ENCODE results near the gene SERPINF2.
A peak's percentile ranks its signal among the peaks of the same experiment; 100 is the strongest.

The SERPINF2 gene

DNA sequence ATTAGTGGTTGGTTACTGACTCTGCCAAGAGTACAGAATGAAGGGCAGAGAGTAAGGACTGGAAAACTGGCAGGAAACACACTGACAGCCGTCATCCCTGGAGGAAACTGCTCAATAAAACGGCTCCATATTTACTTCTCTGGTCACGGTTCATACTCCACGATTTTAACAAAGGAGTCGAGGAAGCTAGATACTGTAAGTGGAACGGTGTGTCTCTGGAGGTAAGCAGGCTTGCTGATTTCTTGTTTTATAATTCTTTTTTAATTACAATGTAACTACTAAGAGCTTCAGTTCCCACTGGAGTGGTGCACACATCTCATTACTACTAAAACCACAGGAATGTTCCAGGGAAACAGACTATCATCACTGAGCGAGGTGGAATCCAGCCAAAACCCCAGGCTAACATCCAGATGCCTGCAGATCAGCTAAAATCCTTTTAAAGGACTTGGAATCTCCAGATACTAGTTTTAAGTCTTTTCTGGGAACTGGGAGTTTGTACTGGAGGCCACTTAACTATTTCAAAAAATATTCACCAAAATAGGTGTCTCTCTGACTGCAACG lies 37.0 kb downstream of the SERPINF2 start:
- Histone ChIP-seq H2AK5ac (ENCODE audit: low read length) (no peak overlapping the region), H2BK5ac (ENCODE audit: low read length) (no peak overlapping the region), H3K27ac (ENCODE audit: low read depth, low read length) (no peak overlapping the region)

DNA sequence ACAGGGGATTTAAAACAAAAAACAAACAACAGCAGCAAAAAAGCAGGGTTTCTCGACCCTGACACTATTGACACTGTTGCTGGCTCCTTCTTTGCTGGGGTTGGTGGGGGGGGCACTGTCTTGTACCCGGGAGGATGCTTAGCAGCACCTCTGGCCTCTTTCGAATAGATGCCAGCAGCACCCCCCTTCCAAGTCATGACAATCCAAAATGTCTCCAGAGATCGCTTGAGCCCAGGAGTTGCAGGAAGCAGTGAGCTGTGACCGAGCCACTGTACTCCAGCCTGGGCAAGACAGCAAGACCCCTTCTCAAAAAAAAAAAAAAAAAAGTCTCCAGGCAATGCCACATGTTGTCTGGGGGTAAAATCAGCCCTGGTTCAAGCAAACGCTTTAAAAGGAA lies 39.5 kb downstream of the SERPINF2 start:
- no peaks in the 10 kb centered on the region for H3K79me2 ChIP-seq (ENCODE audit: control insufficient read depth, insufficient read depth, low read length)
- H3K4me1 ChIP-seq (ENCODE audit: control insufficient read depth, low read depth, low read length): no peaks in the 10 kb centered on the region
- H3K56ac ChIP-seq (ENCODE audit: low read length): no peak overlapping the region
- no peak overlapping the region for H3K18ac ChIP-seq (ENCODE audit: low read length)
- H3K23ac ChIP-seq (ENCODE audit: low read length): no peak overlapping the region
- H3K36me3 ChIP-seq (ENCODE audit: control insufficient read depth, insufficient read depth, low read length): peaks cover 10% of the 10 kb centered on the region
- WGBS (ENCODE audit: extremely low coverage, insufficient coverage, low lambda C conversion rate): no CpG with 5 or more reads among the region's 6 CpGs
- H3K79me1 ChIP-seq (ENCODE audit: low read length): no peaks in the 10 kb centered on the region
- no peak overlapping the region for H3K4me3 ChIP-seq (ENCODE audit: low read length)
- no peak overlapping the region for H3K27ac ChIP-seq (ENCODE audit: low read depth, low read length)
- H3K9ac ChIP-seq (ENCODE audit: low read length): no peak overlapping the region
- no peak overlapping the region for H2BK120ac ChIP-seq (ENCODE audit: low read depth, low read length)
- H2BK5ac ChIP-seq (ENCODE audit: low read length): no peak overlapping the region
- DNase-seq: no peak
- H4K8ac ChIP-seq (ENCODE audit: low read depth, low read length): no peak overlapping the region
- no peak overlapping the region for H3K4me2 ChIP-seq (ENCODE audit: low read length)
- no peak overlapping the region for H2BK15ac ChIP-seq (replicated peaks; ENCODE audit: low read depth)
- H2AK5ac ChIP-seq (ENCODE audit: low read length): no peak overlapping the region
- no peak overlapping the region for H4K5ac ChIP-seq (ENCODE audit: low read length)
- no peaks in the 10 kb centered on the region for H3K27me3 ChIP-seq (ENCODE audit: insufficient read depth, low read length, poor library complexity)
- H3K4ac ChIP-seq (ENCODE audit: low read depth, low read length): no peak overlapping the region

More for the DNA sequence above, 37.0 kb downstream of the SERPINF2 start:
- H4K5ac ChIP-seq (ENCODE audit: low read length): no peak overlapping the region
- H3K4me1 ChIP-seq (ENCODE audit: control insufficient read depth, low read depth, low read length): no peaks in the 10 kb centered on the region
- no peak overlapping the region for H3K18ac ChIP-seq (ENCODE audit: low read length)
- no peak overlapping the region for H3K4me3 ChIP-seq (ENCODE audit: low read length)
- no peaks in the 10 kb centered on the region for H3K79me2 ChIP-seq (ENCODE audit: control insufficient read depth, insufficient read depth, low read length)
- H4K8ac ChIP-seq (ENCODE audit: low read depth, low read length): no peak overlapping the region
- no CpG with 5 or more reads among the region's 8 CpGs for WGBS (ENCODE audit: extremely low coverage, insufficient coverage, low lambda C conversion rate)
- H3K79me1 ChIP-seq (ENCODE audit: low read length): no peaks in the 10 kb centered on the region
- H2BK120ac ChIP-seq (ENCODE audit: low read depth, low read length): no peak overlapping the region
- no peak overlapping the region for H3K9ac ChIP-seq (ENCODE audit: low read length)
- peaks cover 8% of the 10 kb centered on the region for H3K36me3 ChIP-seq (ENCODE audit: control insufficient read depth, insufficient read depth, low read length)
- H3K4me2 ChIP-seq (ENCODE audit: low read length): no peak overlapping the region
- no peak for DNase-seq
- no peak overlapping the region for H2BK15ac ChIP-seq (replicated peaks; ENCODE audit: low read depth)
- no peak overlapping the region for H3K56ac ChIP-seq (ENCODE audit: low read length)
- H3K27me3 ChIP-seq (ENCODE audit: insufficient read depth, low read length, poor library complexity): no peaks in the 10 kb centered on the region
- H3K23ac ChIP-seq (ENCODE audit: low read length): no peak overlapping the region
- H3K4ac ChIP-seq (ENCODE audit: low read depth, low read length): no peak overlapping the region

DNA sequence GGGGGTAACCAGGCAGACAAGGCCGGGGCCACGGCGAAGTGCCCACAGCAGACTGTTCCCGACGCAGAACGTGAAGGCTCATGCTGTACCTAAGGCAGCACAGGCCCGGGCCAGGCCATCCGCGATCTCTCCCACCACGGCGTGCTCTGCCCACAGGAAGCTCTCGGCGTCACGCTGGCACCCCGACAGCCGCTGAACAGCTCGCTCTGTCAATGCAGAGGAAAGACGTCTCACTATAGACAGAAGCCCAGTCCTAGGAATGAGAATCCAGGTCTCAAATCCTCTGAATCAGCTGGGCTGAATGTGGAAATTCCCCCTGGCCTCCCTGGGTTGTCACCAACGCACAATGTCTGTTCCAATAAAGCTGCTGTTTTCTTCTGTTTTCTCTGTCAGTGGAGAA lies 40.6 kb downstream of the SERPINF2 start:
- H3K56ac ChIP-seq (ENCODE audit: low read length): no peak overlapping the region
- no peaks in the 10 kb centered on the region for H3K4me1 ChIP-seq (ENCODE audit: control insufficient read depth, low read depth, low read length)
- H4K5ac ChIP-seq (ENCODE audit: low read length): no peak overlapping the region
- no peak overlapping the region for H3K4ac ChIP-seq (ENCODE audit: low read depth, low read length)
- H2BK5ac ChIP-seq (ENCODE audit: low read length): no peak overlapping the region
- no CpG with 5 or more reads among the region's 19 CpGs for WGBS (ENCODE audit: extremely low coverage, insufficient coverage, low lambda C conversion rate)
- no peak overlapping the region for H2BK120ac ChIP-seq (ENCODE audit: low read depth, low read length)
- peaks cover 13% of the 10 kb centered on the region for H3K36me3 ChIP-seq (ENCODE audit: control insufficient read depth, insufficient read depth, low read length)
- no peak overlapping the region for H4K8ac ChIP-seq (ENCODE audit: low read depth, low read length)
- H3K27ac ChIP-seq (ENCODE audit: low read depth, low read length): no peak overlapping the region
- no peak overlapping the region for H3K23ac ChIP-seq (ENCODE audit: low read length)
- DNase-seq: no peak
- H3K9ac ChIP-seq (ENCODE audit: low read length): no peak overlapping the region
- no peaks in the 10 kb centered on the region for H3K27me3 ChIP-seq (ENCODE audit: insufficient read depth, low read length, poor library complexity)
- H2BK15ac ChIP-seq (replicated peaks; ENCODE audit: low read depth): no peak overlapping the region
- no peak overlapping the region for H3K18ac ChIP-seq (ENCODE audit: low read length)
- H3K4me3 ChIP-seq (ENCODE audit: low read length): no peak overlapping the region
- no peak overlapping the region for H2AK5ac ChIP-seq (ENCODE audit: low read length)
- no peak overlapping the region for H3K4me2 ChIP-seq (ENCODE audit: low read length)
- H3K79me1 ChIP-seq (ENCODE audit: low read length): no peaks in the 10 kb centered on the region
- no peaks in the 10 kb centered on the region for H3K79me2 ChIP-seq (ENCODE audit: control insufficient read depth, insufficient read depth, low read length)

DNA sequence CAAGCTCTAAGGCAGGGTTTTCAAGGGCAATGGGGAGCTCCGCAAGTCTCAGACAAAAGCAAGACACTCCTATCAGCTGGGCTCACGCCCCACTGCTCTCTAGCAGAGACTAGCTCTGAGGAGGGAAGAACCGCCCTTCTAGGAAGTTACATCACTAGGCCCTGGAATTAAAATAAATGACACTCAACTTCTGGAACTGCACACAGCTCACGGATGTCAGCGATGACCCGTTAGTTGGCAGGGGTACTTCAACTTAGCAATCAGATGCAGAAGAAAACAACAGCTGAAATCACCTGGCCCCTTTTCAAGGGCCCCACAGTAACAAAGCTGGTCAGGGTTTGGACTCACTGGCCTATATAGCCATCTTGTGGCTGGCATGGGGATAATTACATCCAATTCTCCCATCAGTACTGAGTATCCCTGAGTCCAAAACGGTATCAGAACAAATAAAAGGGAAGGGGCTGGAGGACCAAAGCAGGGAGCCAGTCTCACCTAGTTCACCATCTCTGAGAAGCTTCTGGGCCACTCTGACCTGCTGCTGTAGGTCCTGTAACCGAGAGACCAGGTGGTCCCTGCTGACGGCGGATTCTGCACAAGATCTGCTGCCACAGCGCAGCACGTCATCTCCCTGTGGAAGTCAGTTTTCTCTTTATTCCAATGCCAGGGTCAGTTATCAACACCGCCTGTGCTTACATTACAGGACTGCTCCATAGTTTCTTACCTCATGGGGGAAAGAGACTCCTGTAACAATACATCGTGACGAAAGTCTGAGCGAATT lies 41.4 kb downstream of the SERPINF2 start:
- peak; percentile 71 for DNase-seq
- Histone ChIP-seq H2BK120ac (ENCODE audit: low read depth, low read length) (no peak overlapping the region), H3K18ac (ENCODE audit: low read length) (no peak overlapping the region), H4K8ac (ENCODE audit: low read depth, low read length) (no peak overlapping the region), H3K4ac (ENCODE audit: low read depth, low read length) (no peak overlapping the region), H3K27me3 (ENCODE audit: insufficient read depth, low read length, poor library complexity) (no peaks in the 10 kb centered on the region), H3K79me2 (ENCODE audit: control insufficient read depth, insufficient read depth, low read length) (no peaks in the 10 kb centered on the region), H3K36me3 (ENCODE audit: control insufficient read depth, insufficient read depth, low read length) (peaks cover 13% of the 10 kb centered on the region), H3K4me2 (ENCODE audit: low read length) (no peak overlapping the region), H2AK5ac (ENCODE audit: low read length) (no peak overlapping the region), H2BK5ac (ENCODE audit: low read length) (no peak overlapping the region), H4K5ac (ENCODE audit: low read length) (no peak overlapping the region), H3K56ac (ENCODE audit: low read length) (no peak overlapping the region), H3K9ac (ENCODE audit: low read length) (no peak overlapping the region), H3K27ac (ENCODE audit: low read depth, low read length) (no peak overlapping the region), H3K4me3 (ENCODE audit: low read length) (no peak overlapping the region), H3K4me1 (ENCODE audit: control insufficient read depth, low read depth, low read length) (no peaks in the 10 kb centered on the region), H3K79me1 (ENCODE audit: low read length) (no peaks in the 10 kb centered on the region), H3K23ac (ENCODE audit: low read length) (no peak overlapping the region), H2BK15ac (replicated peaks; ENCODE audit: low read depth) (no peak overlapping the region)
- WGBS (ENCODE audit: extremely low coverage, insufficient coverage, low lambda C conversion rate): no CpG with 5 or more reads among the region's 16 CpGs

DNA sequence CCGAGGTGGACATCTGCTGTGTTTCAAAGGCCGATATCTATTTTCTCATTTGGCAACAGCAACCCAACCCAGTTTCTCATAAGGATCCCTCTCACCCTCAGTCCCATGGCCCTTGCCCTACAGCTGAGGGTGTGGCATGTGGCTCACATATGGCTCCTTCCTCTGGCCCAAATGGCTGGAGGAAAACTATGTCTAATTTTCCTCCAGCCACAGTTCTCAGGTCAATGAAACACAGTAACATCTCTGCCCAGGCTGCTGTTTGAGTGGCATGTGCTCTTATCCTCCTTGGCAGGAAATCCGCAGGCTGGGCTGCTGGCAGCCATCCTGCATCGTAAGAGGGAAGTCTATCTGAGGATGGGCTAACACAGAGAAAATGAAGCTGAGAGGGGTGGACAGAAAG lies 43.3 kb downstream of the SERPINF2 start:
- H2AK5ac ChIP-seq (ENCODE audit: low read length): no peak overlapping the region
- no peaks in the 10 kb centered on the region for H3K79me2 ChIP-seq (ENCODE audit: control insufficient read depth, insufficient read depth, low read length)
- H2BK5ac ChIP-seq (ENCODE audit: low read length): no peak overlapping the region
- H3K27ac ChIP-seq (ENCODE audit: low read depth, low read length): no peak overlapping the region
- H3K4me2 ChIP-seq (ENCODE audit: low read length): no peak overlapping the region
- H3K4me3 ChIP-seq (ENCODE audit: low read length): no peak overlapping the region
- DNase-seq: no peak
- H3K23ac ChIP-seq (ENCODE audit: low read length): no peak overlapping the region
- H3K9ac ChIP-seq (ENCODE audit: low read length): no peak overlapping the region
- H2BK15ac ChIP-seq (replicated peaks; ENCODE audit: low read depth): no peak overlapping the region
- no peak overlapping the region for H4K5ac ChIP-seq (ENCODE audit: low read length)
- H3K4ac ChIP-seq (ENCODE audit: low read depth, low read length): no peak overlapping the region
- no peaks in the 10 kb centered on the region for H3K79me1 ChIP-seq (ENCODE audit: low read length)
- H3K18ac ChIP-seq (ENCODE audit: low read length): no peak overlapping the region
- H3K36me3 ChIP-seq (ENCODE audit: control insufficient read depth, insufficient read depth, low read length): peaks cover 13% of the 10 kb centered on the region
- no peak overlapping the region for H4K8ac ChIP-seq (ENCODE audit: low read depth, low read length)
- H3K27me3 ChIP-seq (ENCODE audit: insufficient read depth, low read length, poor library complexity): no peaks in the 10 kb centered on the region
- WGBS (ENCODE audit: extremely low coverage, insufficient coverage, low lambda C conversion rate): no CpG with 5 or more reads among the region's 4 CpGs
- no peak overlapping the region for H3K56ac ChIP-seq (ENCODE audit: low read length)
- no peaks in the 10 kb centered on the region for H3K4me1 ChIP-seq (ENCODE audit: control insufficient read depth, low read depth, low read length)
- H2BK120ac ChIP-seq (ENCODE audit: low read depth, low read length): no peak overlapping the region

All from mesendoderm (in vitro differentiated cells).